ENCODE results near the gene LEMD2. TPM values are rescaled to one million over a fixed set of nuclear protein-coding genes. Genes with fewer than 3 reads are reported as not detected.

LEMD2 gene
- total RNA-seq, 1 experiment from 2014 or later = 62.9 TPM

DNA sequence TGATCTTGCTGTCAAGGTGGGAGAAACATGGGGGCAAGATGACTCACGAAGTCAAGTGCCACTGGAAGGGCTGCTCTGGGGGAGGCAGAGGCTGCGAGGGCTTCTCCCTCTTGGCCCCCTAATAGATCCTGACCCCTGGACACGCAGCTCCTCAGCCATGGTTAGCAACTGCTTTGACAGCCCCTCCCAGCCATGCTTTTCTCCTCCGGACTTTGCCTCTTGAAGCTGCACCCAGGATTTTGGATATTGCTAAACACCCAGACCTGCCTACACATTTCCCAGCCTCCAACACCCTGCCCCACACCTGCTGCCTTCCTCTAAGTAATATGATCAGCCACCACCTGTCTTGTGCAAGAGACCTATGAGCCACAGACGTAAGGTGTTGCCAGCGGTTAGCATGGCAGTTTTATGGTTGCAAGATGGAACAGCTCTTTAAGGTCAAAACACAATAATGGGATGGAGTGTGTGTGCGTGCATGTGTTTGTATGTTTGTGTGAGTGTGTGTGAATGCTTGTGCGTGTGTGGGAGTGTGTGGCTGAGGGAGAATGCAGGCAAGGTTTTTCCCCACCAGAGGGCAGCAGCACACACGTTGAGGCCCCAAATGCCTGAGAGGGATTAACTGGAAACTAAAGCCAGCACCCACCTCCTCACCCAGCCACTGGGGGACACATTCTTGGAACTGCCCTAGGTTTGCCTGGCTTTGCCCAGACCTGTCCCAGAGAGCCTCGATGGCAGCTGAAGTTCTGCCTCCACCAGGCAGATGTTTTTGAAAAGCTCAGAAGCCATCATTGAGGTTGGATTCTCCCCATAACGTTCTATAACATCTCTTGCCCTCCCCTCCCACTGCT lies 44.7 kb downstream of the LEMD2 start:
- H3K4me1 Mint-ChIP-seq = peaks cover 48% of the 10 kb centered on the region
- peak; percentile 79 for ATAC-seq
- H3K36me3 Mint-ChIP-seq = no peaks in the 10 kb centered on the region
- ChIA-PET CTCF (interaction anchor here (0.5 to 3.7 kb wide), 17 partner anchors 9 to 411 kb away, joined by 3 to 26 read pairs (median 4); partner anchors contain the start of gene UQCC2), POLR2A (interaction anchor here (1.0 kb wide), 1 partner anchor 25 kb away, joined by 3 read pairs; no protein-coding TSS in a partner anchor)
- no peaks in the 10 kb centered on the region for H3K9me3 Mint-ChIP-seq
- TF ChIP-seq, protein P1, sequence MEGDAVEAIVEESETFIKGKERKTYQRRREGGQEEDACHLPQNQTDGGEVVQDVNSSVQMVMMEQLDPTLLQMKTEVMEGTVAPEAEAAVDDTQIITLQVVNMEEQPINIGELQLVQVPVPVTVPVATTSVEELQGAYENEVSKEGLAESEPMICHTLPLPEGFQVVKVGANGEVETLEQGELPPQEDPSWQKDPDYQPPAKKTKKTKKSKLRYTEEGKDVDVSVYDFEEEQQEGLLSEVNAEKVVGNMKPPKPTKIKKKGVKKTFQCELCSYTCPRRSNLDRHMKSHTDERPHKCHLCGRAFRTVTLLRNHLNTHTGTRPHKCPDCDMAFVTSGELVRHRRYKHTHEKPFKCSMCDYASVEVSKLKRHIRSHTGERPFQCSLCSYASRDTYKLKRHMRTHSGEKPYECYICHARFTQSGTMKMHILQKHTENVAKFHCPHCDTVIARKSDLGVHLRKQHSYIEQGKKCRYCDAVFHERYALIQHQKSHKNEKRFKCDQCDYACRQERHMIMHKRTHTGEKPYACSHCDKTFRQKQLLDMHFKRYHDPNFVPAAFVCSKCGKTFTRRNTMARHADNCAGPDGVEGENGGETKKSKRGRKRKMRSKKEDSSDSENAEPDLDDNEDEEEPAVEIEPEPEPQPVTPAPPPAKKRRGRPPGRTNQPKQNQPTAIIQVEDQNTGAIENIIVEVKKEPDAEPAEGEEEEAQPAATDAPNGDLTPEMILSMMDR (IDR thresholded peaks at IDR 0.05) = peak; percentile 79
- TF ChIP-seq GRHL2 (CRISPR knock-in tag; IDR thresholded peaks at IDR 0.05; ENCODE audit: insufficient replicate concordance, severe bottlenecking) (no peak), ETV6 (CRISPR knock-in tag; IDR thresholded peaks at IDR 0.05) (peak; percentile 37; the same call in 1 of the 2 replicates), PRRX2 (CRISPR knock-in tag; IDR thresholded peaks at IDR 0.05) (no peak), NR3C1 (CRISPR knock-in tag; conservative IDR thresholded peaks at IDR 0.05; ENCODE audit: low read depth) (no peak), ZNF423 (CRISPR knock-in tag; IDR thresholded peaks at IDR 0.05) (no peak), ZNF425 (CRISPR knock-in tag; conservative IDR thresholded peaks at IDR 0.05) (no peak), ESRRA (CRISPR knock-in tag; IDR thresholded peaks at IDR 0.05; ENCODE audit: borderline replicate concordance) (no peak)
- TF ChIP-seq, protein P2, sequence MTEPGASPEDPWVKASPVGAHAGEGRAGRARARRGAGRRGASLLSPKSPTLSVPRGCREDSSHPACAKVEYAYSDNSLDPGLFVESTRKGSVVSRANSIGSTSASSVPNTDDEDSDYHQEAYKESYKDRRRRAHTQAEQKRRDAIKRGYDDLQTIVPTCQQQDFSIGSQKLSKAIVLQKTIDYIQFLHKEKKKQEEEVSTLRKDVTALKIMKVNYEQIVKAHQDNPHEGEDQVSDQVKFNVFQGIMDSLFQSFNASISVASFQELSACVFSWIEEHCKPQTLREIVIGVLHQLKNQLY (CRISPR knock-in tag; IDR thresholded peaks at IDR 0.05) = no peak
- H3K27me3 Mint-ChIP-seq (ENCODE audit: low read depth) = no peaks in the 10 kb centered on the region; the same call in 1 of the 2 replicates
- peak; percentile 84 for DNase-seq (ENCODE audit: low spot score)
- H3K4me3 Mint-ChIP-seq = no peak overlapping the region
- no peak overlapping the region for H3K27ac Mint-ChIP-seq

DNA sequence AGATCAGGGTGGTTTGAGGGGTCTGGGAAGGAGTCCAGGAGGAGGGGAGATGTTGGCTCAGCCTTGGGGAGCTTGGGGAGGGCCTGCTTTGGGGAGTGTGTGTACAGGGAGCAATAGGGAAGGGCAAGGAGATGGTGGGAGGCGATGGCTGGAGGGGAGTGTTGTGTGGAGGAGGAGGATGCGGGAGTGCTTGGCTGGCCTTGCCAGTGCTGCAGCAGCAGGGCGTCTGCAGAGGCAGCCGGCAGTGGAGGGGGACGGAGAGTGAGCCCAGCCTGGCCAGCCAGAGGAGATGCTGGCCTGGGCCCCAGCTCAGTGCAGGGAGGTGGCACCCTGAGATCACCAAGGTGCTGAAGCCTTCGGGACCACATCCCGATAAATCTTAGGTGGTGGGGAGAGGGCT lies 46.1 kb downstream of the LEMD2 start:
- POLR2A ChIA-PET = no interaction called here
- no peaks in the 10 kb centered on the region for H3K27me3 Mint-ChIP-seq (ENCODE audit: low read depth)
- H3K27ac Mint-ChIP-seq = no peak overlapping the region
- H3K4me3 Mint-ChIP-seq = no peak overlapping the region
- H3K9me3 Mint-ChIP-seq = no peaks in the 10 kb centered on the region
- H3K36me3 Mint-ChIP-seq = no peaks in the 10 kb centered on the region
- no peak for TF ChIP-seq KAT7 (CRISPR knock-in tag; IDR thresholded peaks at IDR 0.05; ENCODE audit: borderline replicate concordance)
- no peak for TF ChIP-seq NR1H2 (CRISPR knock-in tag; IDR thresholded peaks at IDR 0.05)
- no peak for TF ChIP-seq ZNF416 (CRISPR knock-in tag; IDR thresholded peaks at IDR 0.05)
- no peak for TF ChIP-seq HMGA2 (CRISPR knock-in tag; IDR thresholded peaks at IDR 0.05)
- no peak for TF ChIP-seq JUN (CRISPR knock-in tag; IDR thresholded peaks at IDR 0.05)
- TF ChIP-seq, protein P3, sequence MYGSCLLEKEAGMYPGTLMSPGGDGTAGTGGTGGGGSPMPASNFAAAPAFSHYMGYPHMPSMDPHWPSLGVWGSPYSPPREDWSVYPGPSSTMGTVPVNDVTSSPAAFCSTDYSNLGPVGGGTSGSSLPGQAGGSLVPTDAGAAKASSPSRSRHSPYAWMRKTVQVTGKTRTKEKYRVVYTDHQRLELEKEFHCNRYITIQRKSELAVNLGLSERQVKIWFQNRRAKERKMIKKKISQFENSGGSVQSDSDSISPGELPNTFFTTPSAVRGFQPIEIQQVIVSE (CRISPR knock-in tag; IDR thresholded peaks at IDR 0.05; ENCODE audit: borderline replicate concordance) = no peak
- no peak for TF ChIP-seq ZNF138 (CRISPR knock-in tag; conservative IDR thresholded peaks at IDR 0.05)
- CTCF ChIA-PET = interaction anchor here (1.0 to 2.8 kb wide), 9 partner anchors 8 to 412 kb away, joined by 3 to 23 read pairs (median 4); partner anchors contain the start of gene UQCC2
- no peak for ATAC-seq
- DNase-seq (ENCODE audit: low spot score) = no peak
- H3K4me1 Mint-ChIP-seq = peaks cover 39% of the 10 kb centered on the region

DNA sequence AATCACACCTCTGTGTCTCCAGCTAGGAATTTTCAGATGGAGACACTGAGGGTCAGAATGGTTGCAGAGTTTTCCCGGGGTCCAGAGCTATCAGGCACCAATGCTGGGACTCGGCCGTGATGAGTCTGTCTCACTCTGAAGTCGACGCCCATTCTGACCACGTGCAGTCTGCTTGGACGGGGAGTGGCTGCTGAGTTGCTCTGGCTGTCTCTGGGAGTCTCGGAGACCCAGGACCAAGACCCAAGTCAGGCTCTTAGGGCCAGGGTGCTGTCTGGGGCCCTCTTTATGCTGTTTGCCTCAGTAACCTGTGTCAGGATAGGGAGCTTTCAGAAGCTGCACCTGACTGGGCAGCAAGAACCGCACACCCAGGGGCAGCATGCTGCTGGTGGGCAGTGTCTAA lies 46.8 kb downstream of the LEMD2 start:
- Mint-ChIP-seq H3K27me3 (ENCODE audit: low read depth) (no peaks in the 10 kb centered on the region), H3K9me3 (no peaks in the 10 kb centered on the region), H3K27ac (no peak overlapping the region), H3K36me3 (no peaks in the 10 kb centered on the region), H3K4me3 (no peak overlapping the region), H3K4me1 (peaks cover 32% of the 10 kb centered on the region)
- ATAC-seq (no peak), DNase-seq (ENCODE audit: low spot score) (no peak)
- ChIA-PET CTCF (interaction anchor here (0.6 to 2.8 kb wide), 3 partner anchors 19 to 80 kb away, joined by 3 to 23 read pairs (median 3); no protein-coding TSS in a partner anchor), POLR2A (no interaction called here)
- TF ChIP-seq FOXK1 (CRISPR knock-in tag; IDR thresholded peaks at IDR 0.05) = no peak
- TF ChIP-seq, protein P4, sequence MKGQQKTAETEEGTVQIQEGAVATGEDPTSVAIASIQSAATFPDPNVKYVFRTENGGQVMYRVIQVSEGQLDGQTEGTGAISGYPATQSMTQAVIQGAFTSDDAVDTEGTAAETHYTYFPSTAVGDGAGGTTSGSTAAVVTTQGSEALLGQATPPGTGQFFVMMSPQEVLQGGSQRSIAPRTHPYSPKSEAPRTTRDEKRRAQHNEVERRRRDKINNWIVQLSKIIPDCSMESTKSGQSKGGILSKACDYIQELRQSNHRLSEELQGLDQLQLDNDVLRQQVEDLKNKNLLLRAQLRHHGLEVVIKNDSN (CRISPR knock-in tag; IDR thresholded peaks at IDR 0.05) = 0 out of 2 replicates have a peak, but pooled peaks have one; percentile 21

Data from WTC11 (cell line).